Choroid plexus epithelial cell (primary cell): ENCODE measurements around the gene EDC4.

ENCODE experiments used
- DNase-seq: peaks from one replicate; pipeline ENCODE4 v3.0.0-alpha.2; 2010; ENCODE audit warnings: low read depth
- H3K4me3 ChIP-seq: 2 replicates; pipeline ENCODE4 v1.5.1; 2011; ENCODE audit warnings: low read depth, mild to moderate bottlenecking, control low read depth, low read length, moderate library complexity
- CTCF ChIP-seq: conservative IDR thresholded peaks from 2 replicates; pipeline ENCODE4 v1.5.1; 2011; ENCODE audit warnings: low read depth, mild to moderate bottlenecking, control low read depth, inconsistent platforms, low read length, moderate library complexity

EDC4 gene

GRCh38 chr16:67871256-67871655 is 1.6 kb upstream of the EDC4 start:
- no peak overlapping the region for H3K4me3 ChIP-seq
- TF ChIP-seq CTCF = no peak
- no peak for DNase-seq

GRCh38 chr16:67872131-67872630 is 671 bp upstream of the EDC4 start:
- no peak overlapping the region for H3K4me3 ChIP-seq

GRCh38 chr16:67873435-67874370 is 851 bp downstream of the EDC4 start:
- H3K4me3 ChIP-seq = peak overlapping the region; percentile 84
- no peak for TF ChIP-seq CTCF
- DNase-seq = no peak

More at GRCh38 chr16:67872131-67872630, 671 bp upstream of the EDC4 start:
- no peak for DNase-seq
- no peak for TF ChIP-seq CTCF

GRCh38 chr16:67874372-67874771 is 1.5 kb downstream of the EDC4 start:
- H3K4me3 ChIP-seq = peak overlapping the region; percentile 84
- TF ChIP-seq CTCF = no peak
- DNase-seq = no peak

GRCh38 chr16:67877064-67877463 is 4.2 kb downstream of the EDC4 start:
- DNase-seq = no peak
- H3K4me3 ChIP-seq = no peak overlapping the region
- TF ChIP-seq CTCF = no peak

- TF ChIP-seq CTCF = no peak
- no peak for DNase-seq
- no peak overlapping the region for H3K4me3 ChIP-seq
Measured at GRCh38 chr16:67878232-67878631, 5.4 kb downstream of the EDC4 start.
